ENCODE results near the gene SCGB3A1. TPM values are rescaled to one million over a fixed set of nuclear protein-coding genes. Genes with fewer than 3 reads are reported as not detected.
A peak's percentile ranks its signal among the peaks of the same experiment; 100 is the strongest.

SCGB3A1 gene
- total and polyA plus RNA-seq, 9 of the 15 experiments (the other 6 are each of a cell fraction or from before 2014, with no cell fraction given), result 0.33 TPM; not detected in 8

DNA sequence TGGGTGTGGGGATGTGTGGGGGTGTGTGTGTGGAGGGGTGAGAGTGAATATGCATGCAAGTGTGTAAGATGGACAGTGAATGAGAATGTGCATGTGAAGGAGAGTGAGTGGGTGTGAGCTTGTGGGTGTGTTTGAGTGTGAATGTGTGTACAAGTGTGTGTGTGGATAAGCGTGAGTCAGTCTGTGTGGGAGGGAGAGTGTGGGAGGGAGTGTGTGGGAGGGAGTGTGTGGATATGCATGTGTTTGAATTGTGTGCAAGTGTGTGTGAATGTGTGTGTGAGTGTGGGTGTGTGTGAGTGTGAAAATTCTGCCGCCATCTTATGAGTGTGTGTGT, 3.7 kb upstream of the SCGB3A1 start (continued):
- TF ChIP-seq, protein P1, sequence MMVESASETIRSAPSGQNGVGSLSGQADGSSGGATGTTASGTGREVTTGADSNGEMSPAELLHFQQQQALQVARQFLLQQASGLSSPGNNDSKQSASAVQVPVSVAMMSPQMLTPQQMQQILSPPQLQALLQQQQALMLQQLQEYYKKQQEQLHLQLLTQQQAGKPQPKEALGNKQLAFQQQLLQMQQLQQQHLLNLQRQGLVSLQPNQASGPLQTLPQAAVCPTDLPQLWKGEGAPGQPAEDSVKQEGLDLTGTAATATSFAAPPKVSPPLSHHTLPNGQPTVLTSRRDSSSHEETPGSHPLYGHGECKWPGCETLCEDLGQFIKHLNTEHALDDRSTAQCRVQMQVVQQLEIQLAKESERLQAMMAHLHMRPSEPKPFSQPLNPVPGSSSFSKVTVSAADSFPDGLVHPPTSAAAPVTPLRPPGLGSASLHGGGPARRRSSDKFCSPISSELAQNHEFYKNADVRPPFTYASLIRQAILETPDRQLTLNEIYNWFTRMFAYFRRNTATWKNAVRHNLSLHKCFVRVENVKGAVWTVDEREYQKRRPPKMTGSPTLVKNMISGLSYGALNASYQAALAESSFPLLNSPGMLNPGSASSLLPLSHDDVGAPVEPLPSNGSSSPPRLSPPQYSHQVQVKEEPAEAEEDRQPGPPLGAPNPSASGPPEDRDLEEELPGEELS (CRISPR knock-in tag; IDR thresholded peaks at IDR 0.05; ENCODE audit: borderline replicate concordance), result no peak
- TF ChIP-seq NFE2 (IDR thresholded peaks at IDR 0.05; ENCODE audit: low read depth) (no peak), HMG20A (CRISPR knock-in tag; conservative IDR thresholded peaks at IDR 0.05) (no peak), MYNN (IDR thresholded peaks at IDR 0.05) (peak; percentile 87; the same call in 1 of the 2 replicates), MYNN (CRISPR knock-in tag; IDR thresholded peaks at IDR 0.05) (no peak), TCF7L2 (IDR thresholded peaks at IDR 0.05; ENCODE audit: low read depth, low read length) (no peak), TEAD4 (IDR thresholded peaks at IDR 0.05; ENCODE audit: low read length) (peak; percentile 28; the same call in 1 of the 2 replicates), TEAD4 (CRISPR knock-in tag; IDR thresholded peaks at IDR 0.05; ENCODE audit: borderline replicate concordance) (no peak), ETS2 (tag; IDR thresholded peaks at IDR 0.05; ENCODE audit: borderline replicate concordance, poor library complexity, severe bottlenecking) (no peak), NONO (IDR thresholded peaks at IDR 0.05; ENCODE audit: low read depth in 2 of 2, low read length in 1 of 2) (no peak), GABPA (tag; conservative IDR thresholded peaks at IDR 0.05; ENCODE audit: low read depth) (no peak), MCM3 (IDR thresholded peaks at IDR 0.05) (no peak), GATAD2A (IDR thresholded peaks at IDR 0.05) (0 out of 2 replicates have a peak, but pooled peaks have one; percentile 36), SNRNP70 (optimal IDR thresholded peaks at IDR 0.05; ENCODE audit: low read depth, low read length) (no peak), HIVEP1 (CRISPR knock-in tag; IDR thresholded peaks at IDR 0.05) (no peak), NR2C2 (CRISPR knock-in tag; IDR thresholded peaks at IDR 0.05) (no peak), NR2C2 (tag; IDR thresholded peaks at IDR 0.05) (no peak), ZNF174 (CRISPR knock-in tag; IDR thresholded peaks at IDR 0.05) (no peak), RBM22 (IDR thresholded peaks at IDR 0.05; ENCODE audit: low read depth, low read length, poor library complexity, severe bottlenecking) (no peak), FUS (optimal IDR thresholded peaks at IDR 0.05; ENCODE audit: low read depth, low read length) (no peak), SMARCC2 (IDR thresholded peaks at IDR 0.05; ENCODE audit: low read depth) (no peak), ZNF431 (CRISPR knock-in tag; IDR thresholded peaks at IDR 0.05) (no peak), EWSR1 (IDR thresholded peaks at IDR 0.05; ENCODE audit: borderline replicate concordance, low read depth, partially characterized antibody) (no peak)
- TF ChIP-seq, protein P2, sequence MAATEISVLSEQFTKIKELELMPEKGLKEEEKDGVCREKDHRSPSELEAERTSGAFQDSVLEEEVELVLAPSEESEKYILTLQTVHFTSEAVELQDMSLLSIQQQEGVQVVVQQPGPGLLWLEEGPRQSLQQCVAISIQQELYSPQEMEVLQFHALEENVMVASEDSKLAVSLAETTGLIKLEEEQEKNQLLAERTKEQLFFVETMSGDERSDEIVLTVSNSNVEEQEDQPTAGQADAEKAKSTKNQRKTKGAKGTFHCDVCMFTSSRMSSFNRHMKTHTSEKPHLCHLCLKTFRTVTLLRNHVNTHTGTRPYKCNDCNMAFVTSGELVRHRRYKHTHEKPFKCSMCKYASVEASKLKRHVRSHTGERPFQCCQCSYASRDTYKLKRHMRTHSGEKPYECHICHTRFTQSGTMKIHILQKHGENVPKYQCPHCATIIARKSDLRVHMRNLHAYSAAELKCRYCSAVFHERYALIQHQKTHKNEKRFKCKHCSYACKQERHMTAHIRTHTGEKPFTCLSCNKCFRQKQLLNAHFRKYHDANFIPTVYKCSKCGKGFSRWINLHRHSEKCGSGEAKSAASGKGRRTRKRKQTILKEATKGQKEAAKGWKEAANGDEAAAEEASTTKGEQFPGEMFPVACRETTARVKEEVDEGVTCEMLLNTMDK (IDR thresholded peaks at IDR 0.05; ENCODE audit: borderline replicate concordance, insufficient read depth, low read depth, low read length, poor library complexity, severe bottlenecking), result no peak
- TF ChIP-seq, protein P3, sequence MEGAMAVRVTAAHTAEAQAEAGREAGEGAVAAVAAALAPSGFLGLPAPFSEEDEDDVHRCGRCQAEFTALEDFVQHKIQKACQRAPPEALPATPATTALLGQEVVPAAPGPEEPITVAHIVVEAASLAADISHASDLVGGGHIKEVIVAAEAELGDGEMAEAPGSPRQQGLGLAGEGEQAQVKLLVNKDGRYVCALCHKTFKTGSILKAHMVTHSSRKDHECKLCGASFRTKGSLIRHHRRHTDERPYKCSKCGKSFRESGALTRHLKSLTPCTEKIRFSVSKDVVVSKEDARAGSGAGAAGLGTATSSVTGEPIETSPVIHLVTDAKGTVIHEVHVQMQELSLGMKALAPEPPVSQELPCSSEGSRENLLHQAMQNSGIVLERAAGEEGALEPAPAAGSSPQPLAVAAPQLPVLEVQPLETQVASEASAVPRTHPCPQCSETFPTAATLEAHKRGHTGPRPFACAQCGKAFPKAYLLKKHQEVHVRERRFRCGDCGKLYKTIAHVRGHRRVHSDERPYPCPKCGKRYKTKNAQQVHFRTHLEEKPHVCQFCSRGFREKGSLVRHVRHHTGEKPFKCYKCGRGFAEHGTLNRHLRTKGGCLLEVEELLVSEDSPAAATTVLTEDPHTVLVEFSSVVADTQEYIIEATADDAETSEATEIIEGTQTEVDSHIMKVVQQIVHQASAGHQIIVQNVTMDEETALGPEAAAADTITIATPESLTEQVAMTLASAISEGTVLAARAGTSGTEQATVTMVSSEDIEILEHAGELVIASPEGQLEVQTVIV (CRISPR knock-in tag; IDR thresholded peaks at IDR 0.05; ENCODE audit: borderline replicate concordance), result no peak
